Astrocyte of the spinal cord (primary cell): ENCODE measurements around the gene ACSL3.
"Not testable (repeated sequence)": the region's sequence is repeated elsewhere in the genome, so short reads cannot be mapped to it uniquely, and the experiment has no call there.

Experiments
- DNase-seq: peaks from one replicate; pipeline ENCODE4 v3.0.0; 2011; ENCODE audit warnings: low read depth, low spot score
- H3K4me3 ChIP-seq: 2 replicates; pipeline ENCODE4 v1.5.1; 2011; ENCODE audit warnings: low read depth, mild to moderate bottlenecking, low read length, moderate library complexity
- CTCF ChIP-seq: IDR thresholded peaks from 2 replicates; pipeline ENCODE4 v1.5.1; 2012; ENCODE audit warnings: low read depth, mild to moderate bottlenecking, low read length, inconsistent platforms
- in situ Hi-C: cut with HindIII; loops from 2 replicates; pipeline ENCODE4 v1.10.0; 2017; ENCODE audit warnings: low sequenced_read_pairs

The ACSL3 gene

GRCh38 chr2:222907790-222908441 is 47.1 kb downstream of the ACSL3 start:
- peak; percentile 56 for DNase-seq
- in situ Hi-C loops: no loop called here
- no peak for TF ChIP-seq CTCF
- H3K4me3 ChIP-seq: no peak overlapping the region

GRCh38 chr2:222909286-222909685 is 48.5 kb downstream of the ACSL3 start:
- H3K4me3 ChIP-seq: no peak overlapping the region
- TF ChIP-seq CTCF: no peak
- in situ Hi-C loops: no loop called here
- DNase-seq: no peak

- no peak overlapping the region for H3K4me3 ChIP-seq
- DNase-seq: no peak
- in situ Hi-C loops: no loop called here
- no peak for TF ChIP-seq CTCF
Observed at GRCh38 chr2:222912117-222912516, 51.3 kb downstream of the ACSL3 start.

GRCh38 chr2:222912776-222913175 is 51.9 kb downstream of the ACSL3 start:
- TF ChIP-seq CTCF: no peak
- H3K4me3 ChIP-seq: no peak overlapping the region
- no peak for DNase-seq
- in situ Hi-C loops: no loop called here

- peak; percentile 45 for DNase-seq
- in situ Hi-C loops: no loop called here
- peak; percentile 48 for TF ChIP-seq CTCF
Observed at GRCh38 chr2:222915092-222915957, 54.5 kb downstream of the ACSL3 start.

GRCh38 chr2:222916229-222917197 is 55.7 kb downstream of the ACSL3 start:
- TF ChIP-seq CTCF: no peak
- in situ Hi-C loops: no loop called here
- no peak overlapping the region for H3K4me3 ChIP-seq
- no peak for DNase-seq

More at GRCh38 chr2:222915092-222915957, 54.5 kb downstream of the ACSL3 start:
- no peak overlapping the region for H3K4me3 ChIP-seq

- H3K4me3 ChIP-seq, in situ Hi-C loops: not testable (repeated sequence)
Observed at GRCh38 chr2:222917212-222917611, 56.4 kb downstream of the ACSL3 start.

More at GRCh38 chr2:222917212-222917611, 56.4 kb downstream of the ACSL3 start:
- DNase-seq: not testable (repeated sequence)
